D721Med (cell line): ENCODE measurements around the gene FRMD1.

Source experiments
- DNase-seq: peaks from one replicate; pipeline ENCODE4 v3.0.0; 2011; ENCODE audit warnings: low spot score; ENCODE audit not compliant: insufficient read length
- FAIRE-seq: peaks from 2 replicates; lab custom pipeline; 2011; peaks lifted over from hg19 to GRCh38; lab: Jason Lieb, UNC
- TF ChIP-seq, protein P1 (sequence below): IDR thresholded peaks from 2 replicates; pipeline ENCODE4 v1.5.1; 2012; ENCODE audit warnings: mild to moderate bottlenecking, control low read depth; ENCODE audit not compliant: insufficient read depth; ENCODE audit errors: missing control alignments

Gene FRMD1

DNA sequence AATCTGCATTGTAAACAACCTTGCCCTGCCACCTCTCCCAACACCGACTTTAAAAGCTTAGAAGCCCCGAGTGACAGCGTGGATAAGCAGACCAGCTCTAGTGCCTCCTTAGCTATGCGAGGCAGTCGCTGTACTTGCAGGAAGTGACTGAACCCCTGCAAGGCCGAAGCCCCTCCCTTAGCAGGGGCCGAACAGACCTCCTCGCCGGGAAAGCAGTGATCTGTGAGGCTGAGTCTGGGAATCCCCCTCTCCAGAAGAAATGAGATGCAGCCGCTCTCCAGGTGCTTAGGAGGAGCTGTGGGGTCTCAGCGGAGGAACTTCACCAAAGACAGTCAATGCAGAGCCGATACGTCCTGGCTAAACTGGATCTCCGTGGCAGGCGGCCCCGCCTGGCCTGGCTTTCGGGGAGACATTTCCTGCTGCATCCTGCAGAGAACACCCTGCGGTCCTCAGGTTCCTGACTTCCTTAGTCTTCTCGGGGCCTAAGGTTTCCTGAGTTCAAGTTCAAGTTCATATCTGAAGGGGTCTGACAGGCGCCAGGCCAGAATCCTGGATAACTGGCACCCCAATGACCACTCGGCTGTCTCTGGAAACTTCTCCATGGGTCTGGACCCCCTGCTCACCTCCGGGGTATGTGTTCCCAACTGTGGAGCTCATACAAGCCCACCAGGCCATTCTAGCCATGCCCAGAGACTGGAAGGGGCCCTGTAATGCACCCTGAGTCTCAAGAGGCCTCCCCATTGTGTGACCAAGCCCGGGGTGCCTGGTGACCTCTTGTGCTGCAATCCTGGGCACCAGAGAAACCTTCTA is 20.4 kb upstream of the FRMD1 start:
- no peak for DNase-seq
- TF ChIP-seq, protein P1, sequence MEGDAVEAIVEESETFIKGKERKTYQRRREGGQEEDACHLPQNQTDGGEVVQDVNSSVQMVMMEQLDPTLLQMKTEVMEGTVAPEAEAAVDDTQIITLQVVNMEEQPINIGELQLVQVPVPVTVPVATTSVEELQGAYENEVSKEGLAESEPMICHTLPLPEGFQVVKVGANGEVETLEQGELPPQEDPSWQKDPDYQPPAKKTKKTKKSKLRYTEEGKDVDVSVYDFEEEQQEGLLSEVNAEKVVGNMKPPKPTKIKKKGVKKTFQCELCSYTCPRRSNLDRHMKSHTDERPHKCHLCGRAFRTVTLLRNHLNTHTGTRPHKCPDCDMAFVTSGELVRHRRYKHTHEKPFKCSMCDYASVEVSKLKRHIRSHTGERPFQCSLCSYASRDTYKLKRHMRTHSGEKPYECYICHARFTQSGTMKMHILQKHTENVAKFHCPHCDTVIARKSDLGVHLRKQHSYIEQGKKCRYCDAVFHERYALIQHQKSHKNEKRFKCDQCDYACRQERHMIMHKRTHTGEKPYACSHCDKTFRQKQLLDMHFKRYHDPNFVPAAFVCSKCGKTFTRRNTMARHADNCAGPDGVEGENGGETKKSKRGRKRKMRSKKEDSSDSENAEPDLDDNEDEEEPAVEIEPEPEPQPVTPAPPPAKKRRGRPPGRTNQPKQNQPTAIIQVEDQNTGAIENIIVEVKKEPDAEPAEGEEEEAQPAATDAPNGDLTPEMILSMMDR, result no peak
- no peak for FAIRE-seq

DNA sequence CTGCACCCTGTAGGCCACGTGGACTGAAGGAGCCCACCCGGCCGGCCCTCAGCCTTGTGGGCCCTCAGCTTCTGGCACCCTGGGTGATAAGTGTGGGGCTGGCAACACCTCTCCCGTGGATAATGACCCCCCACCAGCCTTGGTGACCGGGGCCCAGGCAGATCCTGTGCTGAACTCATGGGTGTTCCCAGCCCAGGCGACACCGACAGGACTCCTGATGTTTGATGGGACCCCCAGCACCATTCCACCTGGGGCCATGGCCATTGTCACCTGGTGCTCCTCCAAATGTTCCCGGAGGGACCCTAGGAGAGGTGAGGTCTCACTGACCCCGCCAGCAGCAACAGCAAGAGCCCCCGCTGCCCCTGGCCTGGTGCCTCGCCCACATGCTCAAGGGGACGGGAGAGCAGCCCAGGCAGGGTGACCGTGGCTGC is 19.4 kb upstream of the FRMD1 start:
- DNase-seq, result no peak
- TF ChIP-seq, protein P1, result no peak
- FAIRE-seq, result no peak

DNA sequence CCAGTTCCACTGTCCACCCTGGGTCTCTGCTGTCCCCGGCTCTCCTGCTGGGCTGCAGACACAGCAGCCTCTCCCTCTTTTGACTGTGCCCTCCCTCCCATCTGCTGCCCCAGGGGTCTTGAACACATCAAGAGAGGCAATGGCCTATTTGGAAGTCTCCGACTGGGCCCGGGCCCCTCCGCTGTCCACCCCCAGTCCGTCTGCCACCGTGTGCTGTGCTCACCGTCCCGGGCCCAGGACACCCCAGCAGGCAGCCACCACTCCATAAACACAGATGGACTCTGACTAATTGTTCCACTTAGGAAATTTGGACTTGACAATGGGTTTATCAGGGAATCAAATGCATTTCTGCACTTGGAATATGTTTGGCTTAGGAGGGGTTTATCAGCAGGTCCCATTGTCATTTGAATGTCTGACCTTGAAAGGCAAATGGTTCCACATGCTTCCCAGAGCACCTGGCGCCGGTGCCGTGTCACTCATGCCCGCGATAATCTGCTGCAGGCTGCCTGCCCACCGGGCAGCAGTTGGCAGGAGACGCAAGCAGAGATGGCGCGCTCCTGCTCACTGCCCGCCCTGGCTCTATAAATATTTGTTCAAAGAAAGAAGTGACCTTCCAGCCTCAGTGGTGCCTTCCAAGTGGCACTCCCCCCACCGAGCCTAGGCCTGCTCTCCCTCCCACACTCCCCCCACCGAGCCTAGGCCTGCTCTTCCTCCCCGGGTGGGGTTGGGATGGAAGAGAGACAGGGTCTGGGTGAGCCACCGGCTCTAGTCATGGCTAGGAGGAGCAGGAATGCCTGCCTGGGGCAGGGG is 18.8 kb upstream of the FRMD1 start:
- FAIRE-seq (no peak), DNase-seq (no peak)
- TF ChIP-seq, protein P1, result no peak

DNA sequence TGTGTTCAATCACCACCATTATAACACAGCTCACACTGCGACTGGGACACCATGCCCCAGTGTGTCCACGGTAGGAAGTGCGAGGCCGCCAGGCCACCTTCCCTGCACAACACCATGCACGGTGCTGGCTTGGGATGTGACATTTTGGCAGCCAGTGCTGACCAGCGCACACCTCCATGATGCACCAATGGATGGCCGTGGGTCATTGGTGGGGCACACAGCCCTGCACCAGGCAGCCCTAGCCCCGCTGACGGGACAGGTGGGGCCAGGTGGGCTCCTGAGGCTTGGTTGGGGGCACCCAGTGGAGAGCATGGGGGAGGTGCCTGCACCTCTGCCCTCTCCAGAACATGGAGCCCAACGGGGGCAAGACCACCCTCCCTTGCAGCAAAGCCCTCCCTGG is 18.2 kb upstream of the FRMD1 start:
- FAIRE-seq (no peak), DNase-seq (no peak)
- TF ChIP-seq, protein P1, result no peak

DNA sequence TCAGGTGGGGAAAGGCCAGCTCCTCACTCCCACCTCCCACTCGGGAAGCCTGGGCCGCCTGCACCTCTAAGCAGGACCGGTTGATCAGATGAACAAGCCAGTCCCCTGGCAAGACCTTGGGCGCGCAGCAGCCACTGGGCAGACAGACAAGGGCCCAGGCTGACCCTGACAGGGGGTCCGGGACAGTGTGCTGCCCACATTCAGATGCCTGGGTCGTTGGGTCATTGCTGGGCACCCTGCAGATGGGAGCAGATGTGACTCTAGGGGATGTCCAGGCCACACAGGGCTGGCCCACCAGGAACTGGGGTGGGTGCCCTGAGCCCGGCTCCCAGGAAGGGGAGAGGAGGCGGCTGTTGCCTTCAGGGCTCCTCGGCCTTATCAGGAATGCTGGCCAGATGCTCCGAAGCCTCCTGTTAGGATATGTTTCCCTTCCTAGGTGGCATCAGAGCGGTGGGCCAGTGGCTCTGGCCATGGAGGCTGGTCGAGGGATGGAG is 17.3 kb upstream of the FRMD1 start:
- TF ChIP-seq, protein P1, result no peak
- FAIRE-seq, result no peak
- DNase-seq, result no peak

DNA sequence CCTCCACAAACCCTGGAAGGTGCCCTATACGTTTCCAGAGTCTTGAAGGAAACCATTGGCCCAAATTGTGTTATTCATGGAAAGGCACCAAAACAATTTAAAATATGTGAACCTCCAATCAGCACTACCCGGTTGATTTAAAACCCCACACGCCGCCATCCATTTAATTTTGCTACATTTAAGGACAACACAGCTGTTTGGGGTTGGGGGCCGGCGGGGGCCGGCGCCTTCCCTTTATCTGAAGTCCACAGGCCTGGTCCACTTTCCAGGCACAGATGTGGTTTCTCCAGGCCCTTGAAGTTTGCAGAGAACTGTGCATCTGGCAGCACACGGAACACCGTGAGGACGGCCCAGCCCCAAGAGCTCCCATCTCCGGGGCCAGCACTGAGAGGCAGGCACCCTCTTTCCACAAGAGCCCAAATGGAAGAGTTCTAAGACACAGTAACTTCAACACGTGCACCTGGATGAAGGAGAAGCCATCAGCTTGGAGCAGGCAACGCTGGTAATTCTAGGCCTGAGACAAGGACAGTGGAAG is 16.8 kb upstream of the FRMD1 start:
- DNase-seq (no peak), FAIRE-seq (no peak)
- TF ChIP-seq, protein P1, result no peak
